Left renal cortex interstitium (tissue), 4 donors: ENCODE data around the gene STPG1. TPM values are rescaled to one million over a fixed set of nuclear protein-coding genes. Genes with fewer than 3 reads are reported as not detected.

Source experiments
- DNase-seq, 4 donors: peaks; one replicate each; pipeline ENCODE4 v3.0.0-alpha.2; 2013; ENCODE audit warnings: low read depth in 4 of 4, low spot score in 2 of 4, missing footprints in 1 of 4
- polyA plus RNA-seq, 4 donors: library from polyadenylated mRNA; unstranded; fragments of 120-200 nt; gene quantifications; one replicate each; pipeline ENCODE4 v1.2.1, GENCODE V29; 2013; ENCODE audit not compliant: insufficient read length in 4 of 4

Gene STPG1
- polyA plus RNA-seq, 4 donors: 10.7 to 13.7 (median 12.0) TPM

- no peak for DNase-seq
Observed at GRCh38 chr1:24393892-24394291, 19.7 kb downstream of the STPG1 start.

DNA sequence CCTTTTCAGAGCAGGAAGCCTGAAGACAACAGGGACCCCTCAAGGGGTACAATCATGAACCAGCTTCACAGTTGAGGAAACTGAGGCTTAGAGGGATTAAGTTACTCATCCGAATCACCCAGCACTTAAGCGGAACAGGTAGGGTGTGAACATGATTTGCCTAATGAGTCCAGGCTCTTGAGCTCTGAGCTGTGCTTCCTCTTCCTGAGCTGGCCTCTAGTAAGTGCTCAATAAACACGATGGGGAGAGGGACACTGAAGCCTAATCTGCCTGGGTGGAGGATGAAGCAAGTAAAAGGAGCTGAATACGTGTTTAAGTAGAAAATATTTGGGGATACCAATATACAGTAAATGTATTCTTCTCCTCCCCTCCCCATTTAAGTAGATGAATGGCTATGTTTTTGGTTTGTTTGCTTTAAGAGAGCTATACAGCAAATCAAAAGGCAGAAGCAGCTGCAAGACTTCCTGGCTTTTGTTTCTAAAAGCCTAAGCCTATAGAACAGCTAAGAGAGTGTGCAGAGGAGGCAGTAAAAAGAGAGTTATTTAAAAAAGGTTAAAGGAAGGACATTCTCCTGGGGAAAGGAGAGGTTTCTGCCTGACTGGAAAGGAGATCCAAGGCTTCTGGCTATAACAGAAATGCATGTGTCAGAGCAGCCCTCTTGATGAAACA is 20.5 kb downstream of the STPG1 start:
- DNase-seq: no peak

DNA sequence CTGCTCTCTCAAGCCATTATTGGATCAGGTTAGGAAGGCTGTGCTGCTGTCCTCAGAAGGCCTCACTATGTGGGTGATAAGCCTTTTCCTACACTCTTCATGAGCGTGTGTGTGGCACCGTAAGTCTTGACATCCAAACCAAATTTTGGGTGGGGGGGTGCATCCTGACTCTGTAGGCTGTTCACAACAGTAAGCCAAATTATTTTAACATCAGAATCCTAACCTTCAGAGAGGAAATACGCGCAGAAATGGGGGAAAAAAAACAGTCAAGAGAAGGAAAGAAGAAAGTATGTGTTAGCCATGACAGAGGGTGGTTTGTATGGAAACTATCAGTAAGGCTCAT is 21.0 kb downstream of the STPG1 start:
- no peak for DNase-seq

DNA sequence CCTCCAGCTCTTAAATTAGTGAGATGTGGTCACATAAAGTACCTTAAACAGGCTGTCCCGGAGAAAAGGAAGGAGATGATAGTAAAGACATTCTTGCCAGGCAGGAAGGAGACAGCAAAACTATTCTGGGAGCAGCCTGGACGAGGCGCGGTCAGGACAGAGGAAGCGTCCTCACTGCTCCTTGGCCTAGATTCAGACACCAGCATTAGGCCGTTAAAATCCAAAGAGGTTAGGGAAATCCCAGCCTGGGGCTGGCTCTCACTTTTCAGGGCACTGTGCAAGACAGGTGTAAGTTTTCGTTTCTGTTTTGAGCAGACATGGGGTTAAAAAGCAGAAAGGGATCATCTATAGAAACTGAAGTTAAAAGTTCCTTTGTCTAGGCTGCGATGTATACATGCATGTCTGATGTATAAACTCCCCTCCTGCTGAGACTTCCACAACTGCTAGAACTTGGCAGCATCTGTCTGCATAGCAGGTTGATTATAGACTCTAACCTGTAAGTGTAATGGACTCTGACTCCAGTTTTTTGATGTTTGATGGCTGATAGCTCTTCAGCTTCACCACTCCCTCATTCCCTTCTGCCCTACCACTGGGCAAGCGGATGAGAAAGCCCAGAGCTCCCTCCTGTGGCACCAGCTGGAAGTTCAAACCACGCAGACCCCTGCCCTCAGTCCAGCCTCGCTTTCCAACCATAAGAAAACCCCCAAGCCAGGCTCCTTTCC is 21.5 kb downstream of the STPG1 start:
- no peak for DNase-seq

- peak in 2 of 4 donors; percentile 23 to 62 for DNase-seq
Observed at GRCh38 chr1:24390924-24391782, 22.4 kb downstream of the STPG1 start.

GRCh38 chr1:24389231-24389678 is 24.3 kb downstream of the STPG1 start:
- DNase-seq: no peak

DNA sequence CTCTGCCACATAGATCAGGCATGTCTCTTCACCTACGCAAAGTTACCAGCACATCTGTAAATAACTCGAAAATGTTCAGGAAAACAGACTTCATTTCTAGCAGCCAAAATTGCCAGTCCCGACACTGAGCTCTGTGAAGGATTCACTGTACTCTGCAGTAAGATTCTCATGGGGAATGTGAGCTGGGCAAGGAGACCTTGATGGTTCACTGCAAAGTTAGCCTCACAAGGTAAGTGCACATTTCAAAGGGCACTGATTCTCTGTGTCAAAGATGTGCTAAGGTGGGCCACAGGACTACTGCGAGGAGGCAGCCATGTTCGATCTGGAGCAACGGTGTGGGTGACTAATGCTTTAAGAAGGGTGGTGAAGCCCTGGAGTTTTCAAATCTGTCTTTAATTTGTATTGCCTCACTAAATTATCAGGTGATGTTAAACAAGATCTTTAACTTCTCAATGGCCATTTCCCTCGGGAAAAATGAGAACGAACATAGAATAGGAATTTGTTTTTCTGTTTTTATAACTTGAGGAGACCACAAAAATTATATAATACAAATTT is 25.2 kb downstream of the STPG1 start:
- no peak for DNase-seq

- no peak for DNase-seq
Observed at GRCh38 chr1:24387636-24388175, 25.9 kb downstream of the STPG1 start.

DNA sequence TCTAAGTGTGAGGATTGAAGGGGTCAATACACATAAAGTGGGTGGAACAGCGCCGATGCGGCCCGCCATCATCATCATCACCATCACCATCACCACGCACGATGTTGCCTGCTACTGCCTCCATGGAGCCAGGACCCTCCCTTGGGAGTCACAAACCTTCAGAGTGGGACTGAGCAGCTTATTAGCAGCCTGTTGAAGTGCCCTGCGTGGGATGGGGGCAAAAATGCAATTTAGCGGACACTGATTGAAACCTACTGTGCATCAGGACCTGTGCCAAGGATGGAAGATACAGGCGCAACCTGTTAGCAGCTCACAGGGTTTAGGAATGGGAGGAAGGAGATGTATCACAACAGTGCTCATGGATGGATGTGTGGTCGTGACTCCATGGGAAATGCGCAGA is 26.7 kb downstream of the STPG1 start:
- DNase-seq: no peak

DNA sequence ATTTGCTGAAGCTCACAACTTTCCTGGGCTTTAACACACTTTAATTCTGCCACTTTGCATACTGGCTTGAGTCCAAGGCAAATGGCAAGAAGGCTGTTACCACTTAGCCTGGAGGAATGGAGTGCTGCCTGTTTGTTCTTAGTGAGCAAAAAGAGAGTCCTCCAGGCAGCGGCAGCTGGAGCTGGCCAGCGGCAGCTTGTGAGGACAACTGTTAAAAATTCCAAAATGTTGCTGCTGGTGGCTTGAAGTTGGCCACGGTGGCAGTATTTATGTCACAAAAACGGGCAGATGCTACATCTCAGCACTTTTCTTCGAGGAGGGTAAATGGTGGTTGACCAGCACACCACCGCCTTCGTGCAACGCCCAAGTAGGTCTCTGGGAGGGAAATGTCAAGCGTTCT is 27.3 kb downstream of the STPG1 start:
- DNase-seq: no peak

DNA sequence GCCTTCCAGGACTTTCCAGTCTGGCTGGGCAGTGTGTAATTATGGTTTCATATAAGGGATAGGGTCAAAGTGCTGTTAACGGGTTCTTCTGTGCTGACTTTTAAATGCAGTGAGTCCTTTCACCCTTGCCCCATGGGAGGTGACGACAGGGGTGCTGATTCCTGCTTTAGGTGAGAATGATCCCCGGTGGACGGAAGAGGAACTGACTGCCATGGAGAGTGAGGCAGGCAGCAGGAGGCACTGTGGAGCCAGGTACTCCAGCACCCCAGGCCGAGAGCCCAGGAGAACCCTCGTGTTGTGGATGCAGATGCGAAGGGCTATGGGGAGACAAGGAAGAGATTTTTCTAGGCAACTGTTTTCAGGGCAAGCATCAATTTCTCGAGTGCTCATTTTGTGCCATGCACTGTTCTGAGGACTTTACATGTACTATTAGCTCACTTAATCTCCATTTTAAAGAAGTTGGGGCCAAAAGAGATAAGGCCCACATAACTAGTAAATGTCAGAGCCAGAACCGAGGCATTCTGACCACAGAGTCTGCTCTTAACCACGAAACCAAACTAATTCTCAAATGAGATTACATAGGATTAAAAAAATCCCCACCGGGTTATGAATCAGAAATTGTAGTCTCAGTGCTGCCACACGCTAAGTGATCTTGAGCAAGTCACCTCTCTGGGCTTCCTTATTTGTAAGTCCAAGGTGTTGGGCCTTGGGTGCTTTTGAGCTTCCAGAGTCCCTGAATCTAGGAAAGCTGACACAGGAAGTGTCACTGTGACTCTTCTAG is 28.2 kb downstream of the STPG1 start:
- no peak for DNase-seq

GRCh38 chr1:24384251-24385090 is 29.1 kb downstream of the STPG1 start:
- DNase-seq: no peak

DNA sequence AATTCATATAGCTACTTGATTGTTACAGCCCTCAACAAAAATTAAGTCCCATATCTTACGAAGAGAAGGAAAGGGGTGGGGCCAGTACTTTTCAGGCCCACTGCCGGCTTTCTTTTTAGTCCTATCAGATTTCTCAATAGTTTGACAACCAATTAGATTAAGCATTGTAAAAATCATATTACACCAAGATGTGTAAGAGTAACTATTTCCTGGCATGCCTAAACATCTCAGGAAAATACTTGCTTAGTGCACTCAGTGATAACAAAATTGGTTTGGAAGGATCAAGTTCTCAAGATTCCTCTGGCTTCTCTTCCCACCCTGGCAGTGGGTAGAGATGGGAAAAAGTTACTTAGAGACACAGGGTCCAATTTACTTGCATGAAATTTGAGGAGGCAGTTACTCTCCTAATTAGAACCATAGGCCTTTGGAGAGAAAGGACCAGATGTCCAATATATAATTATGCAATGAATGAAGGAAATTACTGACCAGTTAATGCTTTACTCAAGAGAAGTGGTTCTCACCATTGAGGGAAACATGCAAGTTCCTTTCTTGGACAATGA is 30.1 kb downstream of the STPG1 start:
- DNase-seq: no peak

DNA sequence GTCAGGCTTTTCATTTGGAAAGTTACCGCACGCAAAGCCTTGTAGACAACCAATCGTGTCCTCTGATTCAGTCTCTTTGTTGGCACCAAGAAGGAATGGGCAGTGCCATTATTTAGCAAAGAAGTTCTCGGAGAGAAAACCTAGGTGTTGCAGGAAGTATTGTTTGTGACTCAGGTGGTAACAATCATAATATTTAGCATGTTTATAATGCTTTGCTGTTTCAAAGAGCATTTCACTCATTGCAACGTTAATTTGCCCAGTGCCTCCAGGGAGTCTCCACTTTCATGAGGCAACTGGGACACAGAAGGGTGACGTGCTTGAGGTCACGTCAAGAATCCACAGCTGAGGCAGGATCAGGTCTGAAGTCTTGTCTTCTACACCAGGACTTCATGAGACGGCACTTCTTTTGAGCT is 31.4 kb downstream of the STPG1 start:
- DNase-seq: no peak

- DNase-seq: no peak
Observed at GRCh38 chr1:24381256-24381655, 32.3 kb downstream of the STPG1 start.

DNA sequence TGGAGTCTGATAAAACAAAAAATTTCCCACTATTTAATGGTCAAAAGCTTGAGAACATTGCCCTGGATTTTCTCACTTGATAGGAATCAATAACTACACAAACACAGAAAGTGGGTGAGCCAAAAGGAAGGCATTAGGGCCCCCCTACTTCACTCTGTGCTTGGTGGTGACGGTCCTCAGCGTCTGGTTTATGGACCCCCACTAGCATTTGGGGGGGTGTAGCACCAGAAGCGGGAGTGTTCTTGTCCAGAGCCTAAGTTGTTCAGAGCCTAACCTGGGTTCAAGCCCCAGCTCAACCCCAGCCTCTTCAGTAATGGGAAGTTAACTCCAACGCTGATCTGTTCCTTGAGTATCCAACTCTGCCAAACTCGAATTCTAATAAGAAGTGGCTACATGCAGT is 33.1 kb downstream of the STPG1 start:
- no peak for DNase-seq

DNA sequence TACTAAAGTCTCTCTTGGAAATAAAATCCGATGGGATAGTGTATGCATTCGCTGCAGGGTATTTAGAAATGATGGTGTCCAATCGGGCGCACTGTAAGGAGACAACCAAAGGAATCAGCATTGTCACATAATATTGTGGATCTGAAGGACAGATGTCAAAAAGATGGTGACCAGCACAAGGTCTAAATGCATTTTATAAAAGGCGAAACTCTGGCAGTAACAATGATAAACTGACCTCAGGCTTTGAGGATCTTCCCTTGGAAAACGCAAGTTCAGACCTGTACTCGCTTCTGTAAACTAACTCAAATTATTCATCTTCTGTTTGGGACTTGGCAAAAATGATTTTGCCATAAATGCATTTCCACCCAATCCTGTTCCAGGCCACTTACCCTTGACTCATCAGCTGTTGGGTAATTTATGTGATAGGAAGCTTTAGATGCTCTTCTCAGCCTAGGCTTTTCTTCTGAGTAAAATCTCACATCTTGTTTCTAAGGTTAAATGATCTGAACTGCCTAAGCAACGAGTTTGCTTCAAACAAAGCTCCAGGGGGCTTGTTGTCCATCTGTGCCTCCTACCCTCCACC is 33.8 kb downstream of the STPG1 start:
- no peak for DNase-seq
